Measurements from ENCODE around the gene CAMLG. TPM values are rescaled to one million over a fixed set of nuclear protein-coding genes. Genes with fewer than 3 reads are reported as not detected.
"Not testable (repeated sequence)": the region's sequence is repeated elsewhere in the genome, so short reads cannot be mapped to it uniquely, and the experiment has no call there.

CAMLG gene
- 48.8 to 55.8 TPM (median 49.2 TPM) in 3 replicates for total RNA-seq

DNA sequence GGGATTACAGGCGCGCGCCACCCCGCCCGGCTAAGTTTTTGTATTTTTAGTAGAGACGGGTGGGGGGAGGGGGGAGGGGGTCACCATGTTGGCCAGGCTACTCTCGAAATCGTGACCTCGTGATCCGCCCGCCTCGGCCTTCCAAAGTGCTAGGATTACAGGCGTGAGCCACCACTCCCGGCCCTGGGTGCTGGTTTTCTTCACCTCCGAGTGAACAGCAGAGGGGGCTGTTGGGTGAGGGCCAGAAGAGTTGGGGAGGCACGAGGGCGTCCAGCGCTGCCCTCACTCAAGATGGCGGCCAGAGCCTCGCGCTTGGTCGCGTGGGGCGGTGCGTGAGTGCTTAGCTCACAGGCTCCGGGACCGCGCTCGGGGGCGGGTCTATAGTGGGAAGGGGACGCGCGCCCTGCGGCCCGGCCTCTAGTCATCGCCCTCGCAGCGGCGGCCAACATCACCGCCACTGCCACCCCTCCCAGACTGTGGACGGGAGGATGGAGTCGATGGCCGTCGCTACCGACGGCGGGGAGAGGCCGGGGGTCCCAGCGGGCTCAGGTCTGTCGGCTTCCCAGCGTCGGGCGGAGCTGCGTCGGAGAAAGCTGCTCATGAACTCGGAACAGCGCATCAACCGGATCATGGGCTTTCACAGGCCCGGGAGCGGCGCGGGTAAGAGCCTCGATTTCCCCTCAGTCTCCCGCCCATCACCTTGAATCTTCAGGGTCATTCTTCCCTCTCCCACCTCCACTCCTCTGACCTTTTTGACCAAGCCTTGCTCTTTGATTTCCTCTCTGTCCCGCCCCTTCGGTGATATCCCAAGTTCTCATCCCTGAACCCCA is at the start of gene CAMLG:
TSS of gene CAMLG (plus strand) at position 416 of the 830 bp plus-strand sequence. CDS start at position 489, 73 bp downstream.
- DNase-seq (ENCODE audit: low spot score in 2 of 2, unreplicated experiment in 2 of 2) = peak; percentile 94 to 95
- TF ChIP-seq, protein P1, sequence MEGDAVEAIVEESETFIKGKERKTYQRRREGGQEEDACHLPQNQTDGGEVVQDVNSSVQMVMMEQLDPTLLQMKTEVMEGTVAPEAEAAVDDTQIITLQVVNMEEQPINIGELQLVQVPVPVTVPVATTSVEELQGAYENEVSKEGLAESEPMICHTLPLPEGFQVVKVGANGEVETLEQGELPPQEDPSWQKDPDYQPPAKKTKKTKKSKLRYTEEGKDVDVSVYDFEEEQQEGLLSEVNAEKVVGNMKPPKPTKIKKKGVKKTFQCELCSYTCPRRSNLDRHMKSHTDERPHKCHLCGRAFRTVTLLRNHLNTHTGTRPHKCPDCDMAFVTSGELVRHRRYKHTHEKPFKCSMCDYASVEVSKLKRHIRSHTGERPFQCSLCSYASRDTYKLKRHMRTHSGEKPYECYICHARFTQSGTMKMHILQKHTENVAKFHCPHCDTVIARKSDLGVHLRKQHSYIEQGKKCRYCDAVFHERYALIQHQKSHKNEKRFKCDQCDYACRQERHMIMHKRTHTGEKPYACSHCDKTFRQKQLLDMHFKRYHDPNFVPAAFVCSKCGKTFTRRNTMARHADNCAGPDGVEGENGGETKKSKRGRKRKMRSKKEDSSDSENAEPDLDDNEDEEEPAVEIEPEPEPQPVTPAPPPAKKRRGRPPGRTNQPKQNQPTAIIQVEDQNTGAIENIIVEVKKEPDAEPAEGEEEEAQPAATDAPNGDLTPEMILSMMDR (IDR thresholded peaks at IDR 0.05; ENCODE audit: unreplicated experiment) = peak; percentile 65
- H3K4me3 Mint-ChIP-seq = peak within 1 kb of the TSS; percentile 92
- peaks cover 14% of the 10 kb centered on the region for H3K4me1 Mint-ChIP-seq
- H3K9me3 Mint-ChIP-seq = no peaks in the 10 kb centered on the region
- no peaks in the 10 kb centered on the region for H3K27me3 Mint-ChIP-seq (ENCODE audit: low read depth)
- peaks cover 5% of the 10 kb centered on the region for H3K36me3 Mint-ChIP-seq
- H3K27ac Mint-ChIP-seq = peak within 1 kb of the TSS; percentile 94

DNA sequence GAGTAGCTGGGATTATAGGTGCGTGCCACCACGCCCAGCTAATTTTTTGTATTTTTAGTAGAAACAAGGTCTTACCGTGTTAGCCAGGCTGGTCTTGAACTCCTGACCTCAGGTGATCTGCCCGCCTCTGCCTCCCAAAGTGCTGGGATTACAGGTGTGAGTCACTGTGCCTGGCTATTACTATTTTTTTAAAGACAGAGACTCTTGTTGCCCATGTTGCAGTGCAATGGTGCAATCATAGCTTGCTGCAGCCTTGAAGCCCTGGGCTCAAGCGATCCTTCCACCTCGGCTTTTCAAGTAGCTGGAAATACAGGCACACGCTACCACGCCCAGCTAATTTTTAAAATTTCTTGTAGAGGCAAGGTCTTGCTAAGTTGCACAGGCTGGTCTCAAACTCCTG is 48.2 kb upstream of the CAMLG start:
- H3K27me3 Mint-ChIP-seq (ENCODE audit: low read depth); H3K27ac Mint-ChIP-seq; H3K4me1 Mint-ChIP-seq; DNase-seq (ENCODE audit: low spot score in 2 of 2, unreplicated experiment in 2 of 2); H3K9me3 Mint-ChIP-seq; H3K4me3 Mint-ChIP-seq: not testable (repeated sequence)
- H3K36me3 Mint-ChIP-seq = peaks cover 52% of the 10 kb centered on the region

DNA sequence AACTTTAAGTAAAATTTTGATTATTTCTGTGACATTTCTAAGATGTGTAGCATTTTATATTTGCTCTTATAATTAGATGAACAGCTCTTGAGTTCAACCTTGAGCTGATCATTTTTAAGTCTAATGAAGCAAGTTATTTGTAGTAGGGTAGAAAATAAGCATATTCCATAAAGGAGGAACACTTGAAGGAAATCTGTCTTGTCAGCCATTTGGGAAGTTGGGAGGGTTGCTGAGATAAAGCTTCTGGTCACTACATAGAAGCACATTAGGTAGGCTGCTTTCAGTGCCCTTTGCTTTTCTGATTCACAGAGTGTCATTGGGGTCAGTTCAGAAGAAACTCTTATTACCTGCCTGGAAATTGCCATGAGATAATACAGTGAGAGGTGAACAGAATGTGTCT is 45.6 kb upstream of the CAMLG start:
- DNase-seq (ENCODE audit: low spot score in 2 of 2, unreplicated experiment in 2 of 2) = no peak
- H3K9me3 Mint-ChIP-seq = no peaks in the 10 kb centered on the region
- H3K4me1 Mint-ChIP-seq = peaks cover 3% of the 10 kb centered on the region
- TF ChIP-seq, protein P1 (IDR thresholded peaks at IDR 0.05; ENCODE audit: unreplicated experiment) = no peak
- no peaks in the 10 kb centered on the region for H3K27me3 Mint-ChIP-seq (ENCODE audit: low read depth)
- H3K27ac Mint-ChIP-seq = no peak overlapping the region
- H3K36me3 Mint-ChIP-seq = peaks cover 41% of the 10 kb centered on the region
- H3K4me3 Mint-ChIP-seq = no peak overlapping the region

DNA sequence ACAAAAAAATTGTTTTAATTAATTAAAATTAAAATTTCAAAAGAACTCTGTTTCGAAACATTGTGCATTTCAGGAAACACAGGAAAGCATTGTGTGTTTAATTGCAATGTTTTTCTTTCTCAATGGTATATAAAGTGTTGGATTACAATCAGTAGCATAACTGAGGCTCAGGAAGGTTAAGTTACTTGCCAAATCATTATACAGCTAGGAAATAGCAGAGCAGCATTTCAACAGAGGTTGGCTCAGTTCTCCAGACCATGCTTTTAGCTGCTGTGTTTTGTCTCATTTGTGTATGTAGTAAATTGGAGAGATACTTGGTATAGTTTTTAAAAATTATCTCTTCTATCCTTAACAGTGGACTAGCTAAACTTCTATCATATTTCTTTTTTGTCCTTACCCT is 30.0 kb upstream of the CAMLG start:
- TF ChIP-seq, protein P1 (IDR thresholded peaks at IDR 0.05; ENCODE audit: unreplicated experiment) = no peak
- Mint-ChIP-seq H3K4me1 (no peaks in the 10 kb centered on the region), H3K9me3 (no peaks in the 10 kb centered on the region), H3K4me3 (no peak overlapping the region), H3K36me3 (peaks cover 31% of the 10 kb centered on the region), H3K27me3 (ENCODE audit: low read depth) (no peaks in the 10 kb centered on the region), H3K27ac (no peak overlapping the region)
- no peak for DNase-seq (ENCODE audit: low spot score in 2 of 2, unreplicated experiment in 2 of 2)

DNA sequence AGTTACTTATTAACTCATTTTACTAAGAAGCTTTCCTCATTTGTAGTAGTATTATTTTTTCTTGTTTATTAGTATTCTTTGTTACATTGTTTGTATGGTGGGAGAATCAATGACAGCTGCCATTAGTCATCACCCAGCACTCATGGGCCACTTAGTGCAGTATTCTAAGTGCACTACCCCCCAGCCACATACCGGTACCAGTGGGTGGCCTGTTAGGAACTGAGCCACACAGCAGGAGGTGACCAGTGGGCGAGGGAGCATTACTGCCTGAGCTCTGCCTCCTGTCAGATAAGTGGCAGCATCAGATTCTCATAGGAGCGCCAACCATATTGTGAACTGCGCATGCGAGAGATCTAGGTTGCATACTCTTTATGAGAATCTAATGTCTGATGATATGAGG is 24.2 kb upstream of the CAMLG start:
- DNase-seq (ENCODE audit: low spot score in 2 of 2, unreplicated experiment in 2 of 2) = no peak
- no peak overlapping the region for H3K27ac Mint-ChIP-seq
- no peak overlapping the region for H3K4me3 Mint-ChIP-seq
- TF ChIP-seq, protein P1 (IDR thresholded peaks at IDR 0.05; ENCODE audit: unreplicated experiment) = no peak
- H3K4me1 Mint-ChIP-seq = no peaks in the 10 kb centered on the region
- no peaks in the 10 kb centered on the region for H3K27me3 Mint-ChIP-seq (ENCODE audit: low read depth)
- peaks cover 35% of the 10 kb centered on the region for H3K36me3 Mint-ChIP-seq
- H3K9me3 Mint-ChIP-seq = no peaks in the 10 kb centered on the region

DNA sequence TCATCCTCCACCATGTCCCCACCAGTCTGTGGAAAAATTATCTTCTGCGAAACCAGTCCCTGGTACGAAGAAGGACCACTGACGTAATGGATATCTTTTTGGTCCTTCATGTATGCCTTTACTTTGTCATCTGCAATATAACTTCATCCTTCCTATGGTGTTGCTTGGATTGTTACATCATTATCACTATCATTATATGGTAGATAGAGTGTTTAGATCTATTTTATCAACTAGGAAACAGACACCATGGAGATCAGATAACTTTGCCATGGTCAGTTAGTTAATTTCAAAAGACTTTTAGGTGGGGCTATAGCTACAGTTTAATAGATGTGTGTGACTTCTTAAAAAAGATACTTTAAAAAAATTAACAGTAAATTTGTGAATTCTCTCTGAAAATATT is 23.8 kb upstream of the CAMLG start:
- H3K27me3 Mint-ChIP-seq (ENCODE audit: low read depth) = no peaks in the 10 kb centered on the region
- H3K36me3 Mint-ChIP-seq = peaks cover 38% of the 10 kb centered on the region
- no peaks in the 10 kb centered on the region for H3K9me3 Mint-ChIP-seq
- H3K27ac Mint-ChIP-seq = no peak overlapping the region
- DNase-seq (ENCODE audit: low spot score in 2 of 2, unreplicated experiment in 2 of 2) = no peak
- TF ChIP-seq, protein P1 (IDR thresholded peaks at IDR 0.05; ENCODE audit: unreplicated experiment) = no peak
- no peak overlapping the region for H3K4me3 Mint-ChIP-seq
- H3K4me1 Mint-ChIP-seq = no peaks in the 10 kb centered on the region

DNA sequence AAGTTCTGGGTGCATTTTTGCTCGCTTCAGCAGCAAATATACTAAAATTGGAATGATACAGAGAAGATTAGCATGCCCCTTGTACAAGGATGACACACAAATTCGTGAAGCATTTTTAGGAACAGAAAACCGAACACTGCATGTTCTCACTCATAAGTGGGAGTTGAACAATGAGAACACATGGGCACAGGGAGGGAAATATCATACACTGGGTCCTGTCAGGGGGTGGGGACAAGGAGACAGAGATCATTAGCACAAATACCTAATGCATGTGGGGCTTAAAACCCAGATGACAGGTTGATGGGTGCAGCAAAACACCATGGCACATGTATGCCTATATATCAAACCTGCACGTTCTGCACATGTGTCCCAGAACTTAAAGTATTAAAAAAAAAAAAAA is 22.9 kb upstream of the CAMLG start:
- peaks cover 38% of the 10 kb centered on the region for H3K36me3 Mint-ChIP-seq
- H3K4me1 Mint-ChIP-seq = not testable (repeated sequence)

More for the DNA sequence above, 22.9 kb upstream of the CAMLG start:
- not testable (repeated sequence) for H3K4me3 Mint-ChIP-seq; H3K9me3 Mint-ChIP-seq; DNase-seq (ENCODE audit: low spot score in 2 of 2, unreplicated experiment in 2 of 2); H3K27ac Mint-ChIP-seq; H3K27me3 Mint-ChIP-seq (ENCODE audit: low read depth)
